ENCODE measurements around the gene OPN3.
A peak's percentile ranks its signal among the peaks of the same experiment; 100 is the strongest.

Gene OPN3

GRCh38 chr1:241589521-241589920 lies 50.6 kb downstream of the OPN3 start:
- DNase-seq (ENCODE audit: low read depth): no peak

GRCh38 chr1:241586905-241587512 lies 53.2 kb downstream of the OPN3 start:
- no peak for DNase-seq (ENCODE audit: low read depth)

GRCh38 chr1:241582921-241583321 lies 57.2 kb downstream of the OPN3 start:
- DNase-seq (ENCODE audit: low read depth): no peak

GRCh38 chr1:241579434-241579833 lies 60.7 kb downstream of the OPN3 start:
- no peak for DNase-seq (ENCODE audit: low read depth)

- no peak for DNase-seq (ENCODE audit: low read depth)
These were observed 66.0 kb downstream of the OPN3 start for GRCh38 chr1:241574154-241574553.

GRCh38 chr1:241569848-241570247 lies 70.3 kb downstream of the OPN3 start:
- no peak for DNase-seq (ENCODE audit: low read depth)

GRCh38 chr1:241560849-241561187 lies 79.4 kb downstream of the OPN3 start:
- DNase-seq (ENCODE audit: low read depth): no peak

- no peak for DNase-seq (ENCODE audit: low read depth)
These were observed 79.9 kb downstream of the OPN3 start for GRCh38 chr1:241560146-241560848.

GRCh38 chr1:241557551-241558193 lies 82.5 kb downstream of the OPN3 start:
- DNase-seq (ENCODE audit: low read depth): no peak

GRCh38 chr1:241557031-241557430 lies 83.1 kb downstream of the OPN3 start:
- DNase-seq (ENCODE audit: low read depth): no peak

- no peak for DNase-seq (ENCODE audit: low read depth)
These were observed 84.6 kb downstream of the OPN3 start for GRCh38 chr1:241555526-241555925.

GRCh38 chr1:241553886-241554592 lies 86.1 kb downstream of the OPN3 start:
- DNase-seq (ENCODE audit: low read depth): no peak

GRCh38 chr1:241551759-241552638 lies 88.2 kb downstream of the OPN3 start:
- peak; percentile 11 for DNase-seq (ENCODE audit: low read depth)

GRCh38 chr1:241550318-241550717 lies 89.9 kb downstream of the OPN3 start:
- DNase-seq (ENCODE audit: low read depth): no peak

GRCh38 chr1:241548008-241548407 lies 92.2 kb downstream of the OPN3 start:
- DNase-seq (ENCODE audit: low read depth): no peak

Measured in stimulated activated CD8-positive, alpha-beta memory T cell treated with anti-CD3 and anti-CD28 coated beads, Interleukin-7, amount 100 ng/mL, for 24 hours (primary cell).